Iris pigment epithelial cell (primary cell): ENCODE measurements around the gene PRR7.
A peak's percentile ranks its signal among the peaks of the same experiment; 100 is the strongest.

ENCODE experiments used
- DNase-seq: peaks from one replicate; pipeline ENCODE4 v3.0.0-alpha.2; 2011; ENCODE audit warnings: low read depth

Gene PRR7

DNA sequence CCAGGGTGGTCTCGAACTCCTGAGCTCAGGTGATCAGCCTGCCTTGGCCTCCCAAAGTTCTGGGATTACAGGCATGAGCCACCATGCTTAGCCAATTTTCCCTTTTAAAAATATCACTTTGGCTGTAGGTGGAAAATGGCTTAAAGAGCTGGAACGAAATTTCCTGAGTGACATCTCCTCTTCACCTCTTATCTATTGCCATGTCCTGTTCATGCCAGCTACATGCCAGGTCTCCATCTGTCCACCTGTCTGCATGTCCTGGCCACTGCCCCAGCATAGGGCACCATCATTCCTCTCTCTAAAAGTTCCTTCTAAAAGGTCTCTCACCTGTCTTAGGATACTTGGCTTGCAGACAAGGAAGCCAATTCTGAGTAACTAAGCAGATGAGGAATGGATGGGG lies 22.9 kb upstream of the PRR7 start:
- DNase-seq = no peak

- no peak for DNase-seq
Observed at GRCh38 chr5:177425196-177425800, 21.3 kb upstream of the PRR7 start.

- DNase-seq = peak; percentile 100
Observed at GRCh38 chr5:177425801-177426565, 20.6 kb upstream of the PRR7 start.

DNA sequence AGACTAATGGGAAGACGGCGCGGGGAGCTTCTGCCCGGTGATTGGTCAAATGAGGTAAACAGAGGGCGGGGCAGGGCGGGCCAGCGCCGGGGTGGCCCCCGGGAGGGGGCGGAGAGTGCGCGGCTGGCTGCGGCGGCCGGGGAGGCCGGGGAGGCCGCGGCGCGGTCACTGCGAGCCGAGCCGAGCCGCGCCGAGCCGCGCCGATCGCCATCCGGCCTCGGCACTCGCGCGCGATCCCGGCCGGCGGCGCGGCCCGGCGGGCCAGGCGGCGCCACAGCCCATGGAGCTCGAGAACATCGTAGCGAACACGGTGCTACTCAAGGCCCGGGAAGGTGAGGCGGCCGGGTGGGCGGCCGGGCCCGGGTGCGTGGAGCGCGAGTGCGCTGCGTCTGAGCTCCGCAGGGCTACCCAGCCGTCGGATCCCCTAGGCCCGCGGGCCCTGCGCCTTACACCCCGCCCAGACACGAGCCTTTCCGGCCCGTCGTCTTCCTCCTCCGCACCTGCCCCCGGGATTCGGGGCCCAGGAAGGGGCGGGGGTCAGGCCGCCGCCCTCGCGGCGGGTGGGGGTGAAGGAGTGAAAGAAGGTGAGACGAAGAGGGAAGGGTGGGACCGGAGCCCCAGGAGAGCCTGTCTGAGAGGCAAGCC lies 19.9 kb upstream of the PRR7 start, which contains the start of gene GRK6:
GRK6 (plus strand) TSS at position 111 of the 645 bp plus-strand sequence; CDS start at position 281, 170 bp downstream.
- no peak for DNase-seq

DNA sequence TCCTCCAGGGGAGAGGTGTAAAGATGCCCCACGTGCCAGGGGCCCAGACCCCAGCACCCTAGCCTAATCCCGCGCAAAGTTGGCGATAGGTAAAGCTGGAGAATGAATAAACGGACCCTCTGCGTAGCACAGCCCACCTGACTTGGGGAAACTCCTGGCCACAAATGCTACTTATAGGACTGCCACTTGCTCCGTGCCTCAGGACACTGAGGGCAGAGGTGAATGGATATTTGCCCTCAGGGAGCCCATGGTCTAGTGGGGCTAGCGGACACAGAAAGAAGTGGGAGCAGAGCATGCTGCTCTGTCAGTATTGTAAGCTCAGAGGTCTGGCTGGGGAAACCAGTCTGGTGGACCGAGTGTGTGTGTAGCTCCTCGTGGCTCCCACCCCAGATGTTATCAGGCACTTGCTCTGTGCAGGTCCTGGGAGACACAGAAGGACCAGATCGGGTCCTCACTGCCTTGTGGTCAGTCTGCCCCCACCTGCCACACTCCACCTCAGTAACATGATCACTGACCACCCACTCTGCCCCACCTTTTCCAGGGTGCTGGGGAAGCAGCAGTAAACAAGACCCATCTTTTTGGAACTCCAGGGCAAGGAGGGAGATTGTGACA lies 19.3 kb upstream of the PRR7 start:
- DNase-seq = peak; percentile 29

GRCh38 chr5:177427919-177428573 lies 18.6 kb upstream of the PRR7 start:
- DNase-seq = no peak

DNA sequence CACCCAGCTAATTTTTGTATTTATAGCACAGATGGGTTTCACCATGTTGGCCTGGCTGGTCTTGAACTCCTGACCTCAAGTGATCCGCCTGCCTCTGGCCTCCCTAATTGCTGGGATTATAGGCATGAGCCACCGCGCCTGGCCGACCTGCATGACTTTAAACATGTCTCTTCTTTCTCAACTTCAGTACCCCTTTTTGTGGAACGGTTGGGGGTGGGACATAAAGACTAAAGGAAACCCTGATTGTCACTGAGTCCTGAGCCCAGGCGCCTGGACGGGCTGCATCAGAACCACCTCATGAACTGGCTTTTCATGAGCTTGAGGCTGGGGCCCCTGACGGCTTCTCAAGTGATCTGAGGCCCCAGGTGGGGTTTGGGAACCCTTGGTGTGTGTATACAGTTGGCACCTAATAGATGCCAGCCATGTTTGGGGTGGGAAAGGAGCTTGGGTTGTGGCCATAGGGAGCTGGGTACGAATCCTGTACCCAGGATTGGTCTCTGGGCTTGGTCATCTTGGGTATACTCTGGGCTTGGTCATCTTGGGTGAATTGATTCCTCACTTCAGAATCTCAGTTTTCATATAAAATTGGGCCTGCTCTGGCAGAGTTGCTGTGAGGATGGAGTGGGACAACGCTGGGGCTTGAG lies 17.9 kb upstream of the PRR7 start:
- no peak for DNase-seq

- no peak for DNase-seq
Observed at GRCh38 chr5:177429248-177430040, 17.2 kb upstream of the PRR7 start.

DNA sequence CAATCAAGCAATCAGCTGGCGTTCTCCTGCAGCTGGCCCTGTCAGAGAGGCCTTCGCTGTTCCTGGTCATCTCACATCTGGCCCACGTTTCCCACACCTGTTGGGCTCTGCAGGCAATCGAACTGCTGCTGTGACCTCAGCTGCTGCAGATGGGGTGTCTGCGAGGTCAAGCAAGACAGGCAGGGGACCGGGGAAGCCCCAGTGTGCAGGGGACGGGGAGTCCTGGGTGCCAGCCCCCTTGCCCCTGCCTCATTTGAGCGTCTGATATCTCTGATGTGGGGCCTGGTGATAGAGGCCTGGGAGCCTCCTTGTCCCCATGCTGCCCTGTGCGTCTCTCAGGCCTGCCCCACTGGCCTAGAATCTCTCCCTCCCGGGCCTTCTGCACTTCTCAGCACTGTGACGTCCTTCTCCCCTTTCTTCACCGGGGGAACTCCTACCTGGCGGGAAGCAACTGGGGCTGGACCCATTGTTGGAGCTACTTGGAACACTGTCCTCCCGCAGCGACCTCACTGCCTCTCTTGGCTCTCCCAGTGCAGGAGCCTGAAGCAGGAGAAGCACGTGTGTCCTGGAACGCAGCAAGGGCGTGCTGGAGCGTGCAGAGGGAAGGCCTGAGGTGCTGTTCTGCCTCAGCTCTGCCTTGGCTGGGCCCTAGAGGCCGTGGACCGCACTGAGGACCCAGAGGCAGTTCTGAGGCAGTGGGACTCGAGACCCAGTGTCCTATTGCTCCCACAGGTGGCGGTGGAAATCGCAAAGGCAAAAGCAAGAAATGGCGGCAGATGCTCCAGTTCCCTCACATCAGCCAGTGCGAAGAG lies 16.3 kb upstream of the PRR7 start:
- DNase-seq = no peak

- DNase-seq = no peak
Observed at GRCh38 chr5:177430972-177431316, 15.7 kb upstream of the PRR7 start.

DNA sequence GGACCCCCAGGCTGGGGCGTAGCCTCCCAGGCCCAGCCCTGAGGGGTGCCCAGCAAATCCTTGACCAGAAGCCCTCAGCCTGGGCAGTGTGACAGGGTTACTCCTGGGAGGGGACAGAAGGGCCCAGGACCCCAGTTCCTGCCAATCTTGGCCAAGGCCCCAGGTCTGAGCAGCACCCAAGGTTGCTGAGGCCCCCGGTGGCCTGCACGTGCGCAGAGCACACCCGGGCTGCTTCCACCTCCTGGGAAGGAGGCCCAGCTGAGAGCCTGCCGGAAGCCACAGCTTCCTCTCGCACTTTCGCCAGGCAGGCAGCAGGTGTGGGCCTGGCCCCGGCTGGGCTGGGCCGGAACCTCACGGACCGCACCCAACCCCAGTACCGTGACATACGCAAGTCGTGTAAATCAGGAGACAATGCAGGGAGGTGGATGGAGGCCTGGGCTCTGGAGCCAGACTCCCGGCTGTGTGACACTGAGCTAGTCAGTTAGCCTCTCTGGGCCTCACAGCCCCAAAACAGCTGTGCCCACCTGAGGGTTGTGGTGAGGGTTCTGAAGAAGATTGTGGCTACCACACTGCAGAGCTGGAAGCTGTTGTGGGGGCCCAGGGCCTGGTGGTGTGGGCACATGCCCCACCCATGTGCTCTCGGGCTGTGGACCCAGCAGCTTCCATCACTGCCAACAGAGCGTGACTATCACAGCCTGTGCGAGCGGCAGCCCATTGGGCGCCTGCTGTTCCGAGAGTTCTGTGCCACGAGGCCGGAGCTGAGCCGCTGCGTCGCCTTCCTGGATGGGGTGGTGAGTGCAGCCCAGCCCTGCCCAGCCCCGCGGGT lies 15.1 kb upstream of the PRR7 start:
- DNase-seq = no peak

- DNase-seq = no peak
Observed at GRCh38 chr5:177432143-177432838, 14.3 kb upstream of the PRR7 start.

DNA sequence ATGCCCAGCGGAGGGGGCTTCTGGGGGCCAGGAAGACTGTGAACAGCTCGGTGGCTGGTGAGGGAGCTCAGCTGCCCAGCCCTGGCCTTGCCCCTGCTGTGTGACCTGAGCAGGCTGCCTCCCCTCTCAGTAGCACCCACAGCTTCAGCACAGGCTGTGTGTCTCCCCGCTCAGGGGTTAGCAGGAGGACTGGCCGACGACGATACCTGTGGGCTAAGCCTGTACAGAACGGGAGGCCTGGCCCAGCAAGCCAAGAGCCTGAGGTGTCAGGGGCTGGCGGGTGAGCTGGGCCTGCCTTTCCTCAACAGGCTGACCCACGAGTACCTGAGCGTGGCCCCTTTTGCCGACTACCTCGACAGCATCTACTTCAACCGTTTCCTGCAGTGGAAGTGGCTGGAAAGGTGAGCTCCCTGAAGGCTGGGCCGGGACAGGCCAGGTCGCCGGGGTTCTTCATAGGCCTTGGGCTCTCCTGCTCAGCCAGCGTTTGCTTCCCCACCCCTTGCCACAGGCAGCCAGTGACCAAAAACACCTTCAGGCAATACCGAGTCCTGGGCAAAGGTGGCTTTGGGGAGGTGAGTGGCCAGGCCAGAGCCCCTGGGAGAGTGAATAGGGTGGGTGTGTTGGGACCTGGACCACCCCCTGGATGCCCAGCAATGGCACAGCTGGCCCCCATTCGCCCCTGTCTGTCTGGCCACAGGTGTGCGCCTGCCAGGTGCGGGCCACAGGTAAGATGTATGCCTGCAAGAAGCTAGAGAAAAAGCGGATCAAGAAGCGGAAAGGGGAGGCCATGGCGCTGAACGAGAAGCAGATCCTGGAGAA lies 13.6 kb upstream of the PRR7 start:
- DNase-seq = no peak

DNA sequence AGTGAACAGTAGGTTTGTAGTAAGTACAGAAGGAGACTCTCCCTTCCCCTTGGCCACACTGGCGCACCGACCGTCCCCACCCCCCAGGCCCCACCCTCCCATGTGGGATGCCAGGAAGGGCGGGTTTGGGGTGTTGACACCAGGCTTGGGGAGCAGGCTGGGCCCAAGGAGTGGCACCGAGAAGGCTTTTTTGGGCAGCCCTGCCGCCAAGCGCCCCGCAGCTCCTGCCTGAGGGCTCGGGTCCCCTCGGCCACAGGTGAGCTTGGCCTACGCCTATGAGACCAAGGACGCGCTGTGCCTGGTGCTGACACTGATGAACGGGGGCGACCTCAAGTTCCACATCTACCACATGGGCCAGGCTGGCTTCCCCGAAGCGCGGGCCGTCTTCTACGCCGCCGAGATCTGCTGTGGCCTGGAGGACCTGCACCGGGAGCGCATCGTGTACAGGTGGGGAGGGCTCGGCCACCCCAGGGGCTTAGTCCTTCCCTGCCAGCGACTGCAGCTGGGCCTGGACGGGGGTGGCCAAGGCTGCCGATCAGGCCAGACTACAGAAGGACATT lies 12.9 kb upstream of the PRR7 start:
- no peak for DNase-seq

DNA sequence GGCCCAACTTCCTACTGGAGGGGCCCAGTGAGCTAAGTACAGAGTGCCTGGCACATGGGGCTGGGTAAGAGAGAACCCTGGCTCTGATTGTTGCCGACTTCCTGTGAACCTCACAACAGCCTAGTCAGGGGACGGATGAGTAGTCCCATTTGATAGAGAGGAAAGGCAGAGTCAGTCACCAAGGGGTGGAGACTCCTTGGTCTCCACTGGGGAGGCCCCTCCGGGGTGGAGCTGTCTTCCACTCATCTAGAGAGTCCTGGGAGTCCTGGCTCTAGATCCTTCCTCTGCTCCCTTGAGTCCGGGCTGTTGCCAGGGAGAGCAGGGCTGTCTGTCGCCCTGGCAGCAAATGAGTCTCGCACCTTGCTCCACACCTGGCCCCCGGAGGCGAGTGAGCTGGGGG lies 12.2 kb upstream of the PRR7 start:
- no peak for DNase-seq

- no peak for DNase-seq
Observed at GRCh38 chr5:177434942-177435738, 11.5 kb upstream of the PRR7 start.
